Measurements from ENCODE around the gene SH2D4B.

The SH2D4B gene

GRCh38 chr10:80500572-80501380 is 36.9 kb upstream of the SH2D4B start:
- Histone ChIP-seq H3K9me3 (ENCODE audit: low read length) (no peaks in the 10 kb centered on the region), H3K36me3 (ENCODE audit: insufficient read depth, low read length) (peaks cover 4% of the 10 kb centered on the region), H3K27me3 (ENCODE audit: insufficient read depth, low read length) (no peaks in the 10 kb centered on the region), H3K4me3 (ENCODE audit: low read length) (no peak overlapping the region), H3K4me1 (ENCODE audit: insufficient read depth, low read length) (peaks cover 48% of the 10 kb centered on the region), H2AFZ (ENCODE audit: low read depth, low read length) (no peak overlapping the region)

- no peaks in the 10 kb centered on the region for H3K9me3 ChIP-seq (ENCODE audit: low read length)
- no peaks in the 10 kb centered on the region for H3K36me3 ChIP-seq (ENCODE audit: insufficient read depth, low read length)
- no peak overlapping the region for H3K4me3 ChIP-seq (ENCODE audit: low read length)
- peaks cover 48% of the 10 kb centered on the region for H3K4me1 ChIP-seq (ENCODE audit: insufficient read depth, low read length)
- no peak overlapping the region for H2AFZ ChIP-seq (ENCODE audit: low read depth, low read length)
- H3K27me3 ChIP-seq (ENCODE audit: insufficient read depth, low read length), result no peaks in the 10 kb centered on the region
These were observed 36.3 kb upstream of the SH2D4B start for GRCh38 chr10:80501381-80501912.

- H3K9me3 ChIP-seq (ENCODE audit: low read length), result no peaks in the 10 kb centered on the region
- H3K4me3 ChIP-seq (ENCODE audit: low read length), result no peak overlapping the region
- peaks cover 2% of the 10 kb centered on the region for H3K36me3 ChIP-seq (ENCODE audit: insufficient read depth, low read length)
- no peak overlapping the region for H2AFZ ChIP-seq (ENCODE audit: low read depth, low read length)
- peaks cover 48% of the 10 kb centered on the region for H3K4me1 ChIP-seq (ENCODE audit: insufficient read depth, low read length)
- no peaks in the 10 kb centered on the region for H3K27me3 ChIP-seq (ENCODE audit: insufficient read depth, low read length)
These were observed 35.7 kb upstream of the SH2D4B start for GRCh38 chr10:80501913-80502521.

GRCh38 chr10:80502621-80503583 is 34.8 kb upstream of the SH2D4B start:
- Histone ChIP-seq H3K4me1 (ENCODE audit: insufficient read depth, low read length) (peaks cover 42% of the 10 kb centered on the region), H3K36me3 (ENCODE audit: insufficient read depth, low read length) (peaks cover 8% of the 10 kb centered on the region), H3K4me3 (ENCODE audit: low read length) (no peak overlapping the region)

GRCh38 chr10:80503584-80504157 is 34.0 kb upstream of the SH2D4B start:
- H3K4me3 ChIP-seq (ENCODE audit: low read length), result no peak overlapping the region
- H3K27me3 ChIP-seq (ENCODE audit: insufficient read depth, low read length), result no peaks in the 10 kb centered on the region
- peaks cover 35% of the 10 kb centered on the region for H3K4me1 ChIP-seq (ENCODE audit: insufficient read depth, low read length)
- no peak overlapping the region for H2AFZ ChIP-seq (ENCODE audit: low read depth, low read length)
- H3K9me3 ChIP-seq (ENCODE audit: low read length), result no peaks in the 10 kb centered on the region
- peaks cover 13% of the 10 kb centered on the region for H3K36me3 ChIP-seq (ENCODE audit: insufficient read depth, low read length)

More at GRCh38 chr10:80502621-80503583, 34.8 kb upstream of the SH2D4B start:
- Histone ChIP-seq H3K9me3 (ENCODE audit: low read length) (no peaks in the 10 kb centered on the region), H2AFZ (ENCODE audit: low read depth, low read length) (no peak overlapping the region), H3K27me3 (ENCODE audit: insufficient read depth, low read length) (no peaks in the 10 kb centered on the region)

- no peak overlapping the region for H2AFZ ChIP-seq (ENCODE audit: low read depth, low read length)
- no peaks in the 10 kb centered on the region for H3K27me3 ChIP-seq (ENCODE audit: insufficient read depth, low read length)
- no peaks in the 10 kb centered on the region for H3K9me3 ChIP-seq (ENCODE audit: low read length)
- no peak overlapping the region for H3K4me3 ChIP-seq (ENCODE audit: low read length)
- peaks cover 19% of the 10 kb centered on the region for H3K36me3 ChIP-seq (ENCODE audit: insufficient read depth, low read length)
- H3K4me1 ChIP-seq (ENCODE audit: insufficient read depth, low read length), result peaks cover 28% of the 10 kb centered on the region
These were observed 33.4 kb upstream of the SH2D4B start for GRCh38 chr10:80504158-80504811.

GRCh38 chr10:80504897-80505465 is 32.7 kb upstream of the SH2D4B start:
- Histone ChIP-seq H3K4me1 (ENCODE audit: insufficient read depth, low read length) (peaks cover 21% of the 10 kb centered on the region), H2AFZ (ENCODE audit: low read depth, low read length) (no peak overlapping the region), H3K27me3 (ENCODE audit: insufficient read depth, low read length) (no peaks in the 10 kb centered on the region), H3K36me3 (ENCODE audit: insufficient read depth, low read length) (peaks cover 26% of the 10 kb centered on the region), H3K4me3 (ENCODE audit: low read length) (no peak overlapping the region), H3K9me3 (ENCODE audit: low read length) (no peaks in the 10 kb centered on the region)

- Histone ChIP-seq H3K4me1 (ENCODE audit: insufficient read depth, low read length) (peaks cover 21% of the 10 kb centered on the region), H3K27me3 (ENCODE audit: insufficient read depth, low read length) (no peaks in the 10 kb centered on the region), H3K4me3 (ENCODE audit: low read length) (no peak overlapping the region), H2AFZ (ENCODE audit: low read depth, low read length) (no peak overlapping the region), H3K36me3 (ENCODE audit: insufficient read depth, low read length) (peaks cover 32% of the 10 kb centered on the region), H3K9me3 (ENCODE audit: low read length) (no peaks in the 10 kb centered on the region)
These were observed 31.5 kb upstream of the SH2D4B start for GRCh38 chr10:80506189-80506575.

GRCh38 chr10:80506836-80507487 is 30.7 kb upstream of the SH2D4B start:
- peaks cover 21% of the 10 kb centered on the region for H3K4me1 ChIP-seq (ENCODE audit: insufficient read depth, low read length)

DNA sequence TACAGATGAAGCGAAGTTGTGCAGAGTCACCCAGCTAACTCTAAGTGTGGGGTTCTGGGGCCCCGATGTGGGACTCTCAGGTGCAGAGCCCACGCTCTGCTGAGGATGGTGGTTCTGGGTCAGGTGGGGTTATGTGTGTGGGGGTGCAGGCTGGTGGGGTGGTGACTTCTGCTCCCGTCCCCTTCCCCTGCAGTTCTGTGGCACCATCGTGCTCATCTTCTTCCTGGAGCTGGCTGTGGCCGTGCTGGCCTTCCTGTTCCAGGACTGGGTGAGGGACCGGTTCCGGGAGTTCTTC is 28.6 kb upstream of the SH2D4B start:
- Histone ChIP-seq H3K36me3 (ENCODE audit: insufficient read depth, low read length) (peaks cover 61% of the 10 kb centered on the region), H2AFZ (ENCODE audit: low read depth, low read length) (no peak overlapping the region), H3K4me1 (ENCODE audit: insufficient read depth, low read length) (peaks cover 7% of the 10 kb centered on the region), H3K9me3 (ENCODE audit: low read length) (no peaks in the 10 kb centered on the region), H3K4me3 (ENCODE audit: low read length) (no peak overlapping the region), H3K27me3 (ENCODE audit: insufficient read depth, low read length) (no peaks in the 10 kb centered on the region)

More at GRCh38 chr10:80506836-80507487, 30.7 kb upstream of the SH2D4B start:
- Histone ChIP-seq H2AFZ (ENCODE audit: low read depth, low read length) (no peak overlapping the region), H3K27me3 (ENCODE audit: insufficient read depth, low read length) (no peaks in the 10 kb centered on the region), H3K4me3 (ENCODE audit: low read length) (no peak overlapping the region), H3K36me3 (ENCODE audit: insufficient read depth, low read length) (peaks cover 40% of the 10 kb centered on the region), H3K9me3 (ENCODE audit: low read length) (no peaks in the 10 kb centered on the region)

DNA sequence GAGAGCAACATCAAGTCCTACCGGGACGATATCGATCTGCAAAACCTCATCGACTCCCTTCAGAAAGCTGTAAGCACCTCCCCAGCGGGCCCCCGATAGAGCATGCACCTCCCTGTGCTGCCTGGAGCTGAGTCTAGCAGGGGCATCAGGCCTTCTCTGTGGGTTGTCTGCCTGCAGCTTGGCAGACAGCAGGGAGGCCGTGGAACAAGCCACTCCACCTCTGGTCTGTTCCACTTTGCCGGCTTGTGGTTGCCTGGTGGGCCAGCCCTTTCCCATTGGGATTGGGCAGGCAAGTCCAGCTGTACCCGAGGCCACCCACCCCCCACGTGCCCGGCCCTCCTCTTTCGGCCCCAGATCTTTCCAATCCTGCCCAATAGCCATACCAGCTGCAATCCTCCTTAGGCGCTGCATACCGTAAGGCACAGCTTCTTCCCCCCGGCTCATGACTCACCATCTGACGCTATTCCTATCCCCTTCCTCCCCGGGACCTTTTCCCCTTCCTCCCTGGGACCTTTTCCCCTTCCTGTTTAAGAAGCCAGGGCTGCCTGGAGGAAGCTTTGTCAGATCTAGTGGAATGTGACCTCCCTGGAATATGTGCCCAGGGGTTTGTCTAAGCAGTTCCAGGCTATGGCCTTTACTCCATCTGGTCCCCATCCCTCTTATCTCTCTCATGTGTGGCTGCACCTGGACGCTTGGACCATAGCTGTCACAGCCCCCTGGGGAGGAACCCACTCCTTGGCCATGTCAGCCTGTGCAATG is 28.1 kb upstream of the SH2D4B start:
- no peak overlapping the region for H3K4me3 ChIP-seq (ENCODE audit: low read length)
- peaks cover 66% of the 10 kb centered on the region for H3K36me3 ChIP-seq (ENCODE audit: insufficient read depth, low read length)

More for the DNA sequence above, 28.1 kb upstream of the SH2D4B start:
- Histone ChIP-seq H3K27me3 (ENCODE audit: insufficient read depth, low read length) (no peaks in the 10 kb centered on the region), H3K9me3 (ENCODE audit: low read length) (no peaks in the 10 kb centered on the region), H3K4me1 (ENCODE audit: insufficient read depth, low read length) (peaks cover 1% of the 10 kb centered on the region), H2AFZ (ENCODE audit: low read depth, low read length) (no peak overlapping the region)
